SK-N-MC (cell line): ENCODE data around the gene ANXA10.

Source experiments
- EZH2 ChIP-seq: fragments of 200-600 bp; sonication (generic); IDR thresholded peaks from one replicate; pipeline ENCODE4 v1.6.1; 2017; ENCODE audit warnings: antibody characterized with exemption
- FOXP2 ChIP-seq: optimal IDR thresholded peaks from 2 replicates; pipeline ENCODE3; 2011; ENCODE audit warnings: mild to moderate bottlenecking, moderate library complexity; ENCODE audit not compliant: insufficient read depth; ENCODE audit errors: extremely low read length, control extremely low read depth
- POLR2AphosphoS5 ChIP-seq: IDR thresholded peaks from 2 replicates; pipeline ENCODE4 v1.6.1; 2012; ENCODE audit warnings: mild to moderate bottlenecking, low read depth, low read length, borderline replicate concordance

GRCh38 chr4:168134651-168135050 lies 42.3 kb downstream of the ANXA10 start:
- TF ChIP-seq EZH2: no peak
- TF ChIP-seq POLR2AphosphoS5: no peak
- TF ChIP-seq FOXP2: no peak
